Activated CD8-positive, alpha-beta memory T cell treated with anti-CD3 and anti-CD28 coated beads for 48 hours (primary cell): Measurements from ENCODE around the gene CHN2.

Experiments used
- DNase-seq, 3 experiments: peaks; one replicate each; pipeline ENCODE4 v3.0.0-alpha.2; 2020; ENCODE audit warnings: low read depth in 2 of 3, low spot score in 2 of 3

CHN2 gene

GRCh38 chr7:29463504-29464158 is 269.1 kb downstream of the CHN2 start:
- DNase-seq, result no peak

GRCh38 chr7:29464753-29465152 is 270.2 kb downstream of the CHN2 start:
- no peak for DNase-seq

GRCh38 chr7:29467193-29467926 is 272.8 kb downstream of the CHN2 start:
- DNase-seq, result no peak

GRCh38 chr7:29468196-29468595 is 273.6 kb downstream of the CHN2 start:
- DNase-seq, result no peak

- DNase-seq, result no peak
Measured at GRCh38 chr7:29469281-29469680, 274.7 kb downstream of the CHN2 start.

- no peak for DNase-seq
Measured at GRCh38 chr7:29469976-29470557, 275.5 kb downstream of the CHN2 start.

- DNase-seq, result no peak
Measured at GRCh38 chr7:29471444-29472138, 277.0 kb downstream of the CHN2 start.

- no peak for DNase-seq
Measured at GRCh38 chr7:29476916-29477315, 282.3 kb downstream of the CHN2 start.

GRCh38 chr7:29478226-29478625 is 283.7 kb downstream of the CHN2 start:
- DNase-seq, result no peak

- DNase-seq, result no peak
Measured at GRCh38 chr7:29478687-29479240, 284.2 kb downstream of the CHN2 start.

- no peak for DNase-seq
Measured at GRCh38 chr7:29479301-29480200, 285.0 kb downstream of the CHN2 start.

GRCh38 chr7:29480451-29480850 is 285.9 kb downstream of the CHN2 start:
- no peak for DNase-seq

GRCh38 chr7:29480934-29481651 is 286.5 kb downstream of the CHN2 start:
- no peak for DNase-seq

GRCh38 chr7:29482056-29482455 is 287.5 kb downstream of the CHN2 start:
- no peak for DNase-seq

GRCh38 chr7:29483219-29484104 is 288.9 kb downstream of the CHN2 start:
- no peak for DNase-seq

GRCh38 chr7:29484280-29484679 is 289.7 kb downstream of the CHN2 start:
- no peak for DNase-seq

GRCh38 chr7:29485339-29486190 is 291.0 kb downstream of the CHN2 start:
- no peak for DNase-seq

- no peak for DNase-seq
Measured at GRCh38 chr7:29486191-29486700, 291.7 kb downstream of the CHN2 start.
